Stimulated activated CD4-positive, alpha-beta T cell treated with anti-CD3 and anti-CD28 coated beads, Interleukin-1b, Interleukin-23, amount 100 ng/mL, for 4 hours (primary cell): ENCODE data around the gene MRPS23.

Experiments used
- DNase-seq, 2 donors: peaks; one replicate each; pipeline ENCODE4 v3.0.0-alpha.2; 2020; ENCODE audit warnings: low read depth in 2 of 2

The MRPS23 gene

DNA sequence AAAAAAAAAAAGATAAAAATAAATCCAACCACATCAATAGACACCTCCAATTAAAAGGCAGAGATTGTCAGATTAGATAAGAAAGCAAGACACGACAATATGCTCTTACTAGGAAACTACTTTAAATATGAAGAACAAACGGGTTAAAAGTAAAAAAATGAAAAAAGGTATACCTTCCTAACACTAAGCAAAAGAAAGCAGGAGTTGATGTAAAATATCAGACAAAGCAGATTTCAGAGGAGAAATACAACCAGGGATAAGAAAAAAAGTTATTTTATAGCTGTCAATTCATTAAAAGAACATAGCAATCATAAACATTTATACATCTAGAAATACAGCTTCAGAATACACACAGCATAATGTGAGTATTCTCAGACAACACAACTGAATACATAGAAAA lies 55.0 kb downstream of the MRPS23 start:
- DNase-seq, result no peak

- DNase-seq, result no peak
Measured at GRCh38 chr17:57788725-57789124, 61.1 kb downstream of the MRPS23 start.

DNA sequence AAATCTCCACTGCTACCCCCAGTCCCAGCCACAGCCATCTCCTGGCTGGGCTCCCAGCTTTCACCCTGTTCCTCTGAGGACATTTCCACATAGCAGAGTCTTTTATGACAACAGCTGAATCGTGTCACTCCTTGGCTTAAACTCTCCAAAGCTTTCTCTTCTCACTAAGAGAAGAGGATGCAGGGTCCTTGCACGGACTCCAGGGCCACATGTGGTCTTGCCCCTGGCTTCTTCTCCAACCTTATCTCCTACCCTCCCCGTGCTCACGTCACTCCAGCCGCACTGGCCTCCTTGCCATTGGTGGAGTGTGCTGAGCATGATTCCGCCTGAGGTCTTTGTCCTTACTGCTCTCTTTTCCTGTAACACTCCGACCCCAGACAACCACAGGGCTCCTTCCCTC lies 64.8 kb downstream of the MRPS23 start:
- no peak for DNase-seq
